HG03066 (cell line): ENCODE results near the gene IGSF5.
"Not testable (repeated sequence)": the region's sequence is repeated elsewhere in the genome, so short reads cannot be mapped to it uniquely, and the experiment has no call there.

Experiments used
- ATAC-seq: cut with Tn5 transposase; IDR thresholded peaks from one replicate; pipeline ENCODE4 v1.9.1; 2021; ENCODE audit warnings: low read depth; ENCODE audit not compliant: unreplicated experiment

IGSF5 gene

DNA sequence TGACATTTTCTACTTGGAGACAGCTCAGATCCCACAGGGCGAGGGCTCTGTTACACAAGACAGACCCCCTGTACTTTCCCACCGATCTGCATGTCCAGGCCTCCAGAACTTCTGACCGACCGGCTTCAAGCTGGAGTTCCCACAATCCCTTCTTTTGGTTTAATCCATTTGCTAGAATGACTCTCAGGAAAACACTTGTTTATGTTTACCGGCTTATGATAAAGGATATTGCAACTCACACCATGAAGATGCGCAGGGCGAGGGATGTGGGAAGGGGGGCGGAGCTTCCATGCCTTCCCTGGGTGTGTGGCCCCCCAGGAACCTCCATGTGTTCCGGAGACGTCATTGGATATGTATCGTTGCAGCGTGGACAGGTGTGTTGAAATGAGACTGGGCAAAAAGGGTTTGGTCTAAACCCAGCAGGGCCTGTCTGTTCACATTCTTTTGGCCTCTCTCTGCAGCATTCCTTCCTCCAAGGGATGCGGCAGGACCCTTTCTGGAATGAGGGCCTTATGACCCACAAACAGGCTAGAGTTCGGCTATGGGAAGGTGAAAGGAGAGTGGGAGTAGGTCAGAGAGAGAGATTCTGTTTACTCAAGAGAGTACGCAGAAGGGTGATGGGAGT is 7.5 kb upstream of the IGSF5 start:
- no peak for ATAC-seq

DNA sequence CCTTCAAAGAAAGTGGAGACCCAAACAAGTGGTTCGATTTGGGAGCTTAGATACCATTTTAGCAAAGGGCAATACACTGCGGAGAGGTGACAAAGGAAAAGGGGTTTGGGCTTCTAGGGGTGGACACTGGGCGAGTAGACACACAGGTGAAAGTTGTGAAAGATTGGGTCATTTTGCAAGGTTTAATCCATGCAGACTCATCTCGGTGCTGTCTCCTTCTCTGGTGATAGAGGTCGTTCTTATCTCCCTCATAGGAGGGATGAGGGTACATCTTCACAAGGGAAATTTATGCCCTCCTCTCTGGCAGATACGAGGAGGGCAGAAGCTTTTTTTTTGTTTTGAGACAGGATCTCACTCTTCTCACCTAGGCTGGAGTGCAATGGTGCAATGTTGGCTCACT is 6.4 kb upstream of the IGSF5 start:
- ATAC-seq: no peak

DNA sequence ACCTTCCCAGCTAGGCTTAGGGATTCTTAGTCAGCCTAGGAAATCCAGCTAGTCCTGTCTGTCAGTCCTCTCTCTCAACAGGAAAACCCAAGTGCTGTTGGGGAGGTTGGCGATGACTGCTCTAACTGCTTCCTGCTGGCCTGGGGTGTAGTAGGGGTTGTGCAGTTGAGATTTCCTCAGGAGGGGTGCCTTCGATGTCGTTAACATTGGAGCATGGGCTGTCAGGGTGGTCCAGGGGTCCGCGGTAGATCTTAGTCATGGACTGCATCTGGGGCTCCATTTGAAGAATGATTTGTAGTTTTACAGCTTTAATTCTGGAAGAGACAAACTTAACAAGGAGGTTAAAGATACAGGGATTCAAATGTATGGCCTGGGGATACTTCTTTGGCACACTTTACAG is 5.5 kb upstream of the IGSF5 start:
- ATAC-seq: not testable (repeated sequence)

DNA sequence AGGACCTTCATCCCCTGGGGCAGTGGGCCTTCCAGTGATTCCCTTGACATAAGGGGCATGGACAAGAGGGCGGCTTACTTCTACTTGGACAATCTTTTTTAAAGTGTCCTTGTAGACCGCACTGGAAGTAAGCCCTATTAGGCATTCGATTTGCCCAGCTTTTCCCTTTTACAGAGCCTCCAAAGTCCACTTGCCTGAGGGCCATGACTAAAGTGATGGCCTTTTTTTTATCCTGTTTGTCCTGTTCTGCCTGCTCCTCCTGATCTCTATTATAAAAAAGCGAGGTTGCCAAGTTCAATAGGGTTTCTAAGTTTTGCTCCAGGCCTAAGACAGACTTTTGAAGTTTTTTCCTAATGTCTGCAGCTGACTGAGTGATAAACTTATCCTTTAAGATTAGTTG is 2.4 kb upstream of the IGSF5 start:
- not testable (repeated sequence) for ATAC-seq

- ATAC-seq: not testable (repeated sequence)
Measured at GRCh38 chr21:39745332-39745731, 349 bp downstream of the IGSF5 start.

GRCh38 chr21:39750670-39751069 is 5.7 kb downstream of the IGSF5 start:
- ATAC-seq: no peak

DNA sequence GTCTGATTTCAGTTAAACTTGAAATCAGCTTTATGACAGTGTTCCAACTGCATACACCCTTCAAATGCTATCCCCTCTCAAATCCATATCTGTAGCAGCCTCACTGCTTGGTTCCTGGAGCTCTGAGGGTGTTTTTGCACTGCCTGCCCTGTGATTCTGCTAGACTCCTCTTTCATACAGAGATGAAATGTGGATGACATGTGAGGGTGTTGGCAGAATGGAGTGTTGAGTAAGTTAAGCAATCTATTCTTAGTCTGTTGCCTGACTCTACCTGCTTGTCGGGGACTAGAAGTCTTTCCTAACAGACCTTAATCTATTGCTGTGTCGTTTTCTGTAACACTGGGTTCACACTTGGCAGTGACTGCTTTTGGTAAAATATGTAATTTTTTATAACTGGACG is 9.8 kb downstream of the IGSF5 start:
- no peak for ATAC-seq

- no peak for ATAC-seq
Measured at GRCh38 chr21:39756285-39756684, 11.3 kb downstream of the IGSF5 start.

DNA sequence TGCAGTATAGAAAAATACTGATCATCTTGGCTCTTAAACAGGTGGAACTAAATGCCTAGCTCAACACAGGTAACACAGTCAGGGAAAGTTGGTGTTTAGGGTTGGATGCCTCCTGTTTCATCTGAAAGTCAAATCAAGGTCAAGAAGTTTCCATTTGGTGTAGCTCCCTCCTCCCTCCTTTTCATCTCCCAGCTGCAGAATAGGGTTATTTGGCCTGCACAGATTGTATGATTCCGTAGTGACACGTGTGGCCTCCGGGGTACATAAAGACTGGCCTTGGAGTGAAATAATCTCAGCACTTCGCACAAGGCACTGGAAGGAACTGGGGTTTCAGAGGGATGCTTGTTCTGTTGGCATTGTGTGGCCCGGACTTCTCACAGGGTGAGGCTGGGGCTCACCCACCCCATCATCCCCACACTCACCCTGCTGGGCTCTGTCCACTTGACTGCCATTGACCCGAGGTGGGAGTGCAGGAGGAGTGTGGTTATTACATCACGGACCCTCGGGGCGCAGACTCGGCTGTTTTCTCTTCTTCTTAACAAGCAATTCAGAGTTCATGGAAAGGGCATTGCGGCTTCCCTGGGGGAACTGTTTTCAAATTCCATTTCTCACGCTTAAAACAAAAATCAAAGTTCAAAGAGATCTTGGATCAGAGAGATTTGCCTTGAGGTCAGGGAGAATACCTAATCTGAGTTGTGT is 18.4 kb downstream of the IGSF5 start:
- no peak for ATAC-seq

GRCh38 chr21:39774227-39774626 is 29.2 kb downstream of the IGSF5 start:
- no peak for ATAC-seq

DNA sequence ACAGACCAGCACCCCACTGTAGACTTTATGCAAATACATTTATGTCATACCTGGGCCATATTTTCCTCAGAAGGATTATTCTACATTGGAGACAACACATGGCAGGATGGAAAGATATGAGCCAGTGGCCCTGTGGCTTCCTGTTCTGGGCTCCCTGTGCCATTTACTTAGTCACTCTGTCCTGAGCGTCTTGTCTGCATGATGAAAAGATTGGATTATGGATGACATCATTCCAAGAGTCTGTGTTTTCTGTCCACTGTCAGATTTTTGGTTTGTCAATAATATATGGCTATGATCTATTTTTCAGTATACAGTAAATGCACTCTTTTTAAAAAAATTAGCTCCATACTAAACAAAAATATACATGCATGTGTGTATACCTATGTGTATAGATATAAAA is 30.8 kb downstream of the IGSF5 start:
- ATAC-seq: no peak

DNA sequence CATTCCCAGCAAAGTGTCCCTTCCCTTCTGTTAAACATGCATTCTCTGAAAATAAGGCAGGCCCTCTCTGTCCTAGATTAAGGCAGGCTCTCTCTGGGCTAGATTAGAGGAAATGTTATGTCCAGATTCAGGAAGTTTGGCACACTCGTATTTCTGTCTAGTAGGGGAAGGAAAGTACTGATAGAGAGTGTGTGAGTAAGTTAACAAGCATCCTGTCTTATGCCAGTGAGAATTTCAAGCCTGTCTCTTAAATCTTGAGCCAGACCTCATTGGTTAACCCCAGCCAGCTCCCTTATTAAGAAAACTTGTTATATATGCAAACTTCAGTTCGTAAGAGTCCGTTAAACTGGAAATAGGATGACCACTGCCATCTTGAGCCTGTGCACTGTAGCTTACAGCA is 31.6 kb downstream of the IGSF5 start:
- no peak for ATAC-seq

- no peak for ATAC-seq
Measured at GRCh38 chr21:39781331-39781730, 36.3 kb downstream of the IGSF5 start.

- ATAC-seq: no peak
Measured at GRCh38 chr21:39788383-39788782, 43.4 kb downstream of the IGSF5 start.

DNA sequence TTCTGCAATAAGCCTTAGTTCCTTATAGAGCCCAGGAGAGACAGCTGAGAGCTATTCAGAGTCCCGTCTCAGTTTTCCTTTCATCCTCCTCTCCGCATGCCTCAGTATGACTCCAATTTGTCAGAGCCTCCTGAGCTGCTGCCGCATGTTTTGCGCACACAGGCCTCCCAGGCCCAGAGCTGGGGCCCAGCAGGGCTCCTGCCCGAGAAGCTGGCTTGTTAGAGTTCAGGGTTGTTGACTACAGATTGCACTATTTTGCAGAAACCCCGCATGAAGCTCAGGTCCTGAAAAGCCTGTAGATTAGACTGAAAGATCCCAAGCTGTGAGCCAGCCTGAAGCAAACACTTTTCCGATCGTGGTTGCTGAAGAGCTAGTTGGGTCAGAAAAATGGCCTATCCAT is 51.5 kb downstream of the IGSF5 start:
- no peak for ATAC-seq

DNA sequence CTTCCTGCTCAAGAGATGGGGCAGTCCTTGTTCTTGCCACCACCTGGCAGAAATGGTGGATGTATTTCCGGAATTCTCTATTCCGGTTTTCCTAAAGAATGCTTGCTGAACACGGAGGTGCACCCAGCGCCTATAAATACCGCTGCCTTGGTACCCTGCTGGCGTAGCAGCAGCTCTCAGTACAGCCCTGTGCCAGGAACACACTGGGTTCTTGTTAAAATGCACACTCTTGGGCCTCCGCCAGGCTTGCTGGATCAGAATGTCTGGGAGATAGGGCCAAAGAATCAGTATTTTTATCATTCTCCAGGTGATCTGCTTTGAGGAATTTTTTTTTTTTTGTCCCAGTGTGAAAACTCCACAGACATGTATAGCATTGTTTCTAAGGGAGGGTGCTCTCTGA is 54.2 kb downstream of the IGSF5 start:
- no peak for ATAC-seq

DNA sequence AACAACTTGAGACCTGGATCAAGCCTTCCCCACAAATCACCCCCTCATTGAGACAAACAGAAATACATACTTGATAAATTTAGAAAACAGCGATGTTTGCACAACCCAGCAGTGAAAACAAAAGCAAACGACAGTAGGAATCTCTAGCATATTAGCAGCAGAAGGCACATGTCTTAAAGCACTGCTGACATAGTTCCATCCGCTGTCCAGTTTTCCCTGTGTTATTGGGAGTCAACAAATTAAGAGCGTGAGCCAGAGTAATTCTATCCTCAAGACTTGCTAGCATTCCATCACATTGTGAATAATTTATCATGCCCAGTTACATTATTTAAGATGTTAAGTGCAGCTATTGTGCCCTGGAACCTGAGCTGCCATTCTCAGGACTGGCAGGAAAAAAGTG is 55.3 kb downstream of the IGSF5 start:
- no peak for ATAC-seq

DNA sequence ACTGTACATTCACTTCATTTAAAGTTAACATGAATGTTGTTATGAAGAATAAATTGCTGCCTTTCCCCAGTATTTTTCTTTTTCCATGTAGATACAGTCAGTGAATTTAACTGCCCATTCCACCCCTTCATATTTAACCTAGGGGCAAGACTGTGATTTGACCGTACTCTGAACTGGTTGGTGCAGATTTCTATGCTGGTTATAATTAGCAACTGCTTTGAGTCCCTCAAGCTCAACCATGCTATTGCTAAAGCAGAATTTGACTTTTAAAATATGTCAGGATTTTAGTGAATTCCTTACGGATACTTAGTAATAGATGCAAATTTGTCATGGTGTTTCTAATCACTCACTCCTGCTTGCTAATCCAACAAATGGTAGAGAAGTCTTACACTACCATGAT is 57.2 kb downstream of the IGSF5 start:
- no peak for ATAC-seq

DNA sequence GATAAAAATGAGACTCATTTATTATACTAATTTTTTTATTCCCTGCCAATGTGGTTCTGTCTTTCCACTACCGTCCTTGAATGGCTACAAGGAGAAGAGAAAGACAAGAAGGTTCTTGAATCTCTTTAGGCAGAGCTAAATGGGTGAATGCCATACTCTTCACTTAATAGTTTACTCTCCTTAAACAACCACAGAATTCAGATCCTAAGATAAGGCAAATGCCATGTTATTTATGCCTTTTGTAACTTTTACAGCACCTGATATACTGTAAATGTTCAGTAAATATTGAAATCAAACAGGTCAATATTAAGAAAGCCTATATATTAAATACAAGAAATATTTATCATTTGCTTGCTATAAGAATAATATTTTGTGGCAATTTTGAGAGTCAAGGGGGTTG is 58.4 kb downstream of the IGSF5 start:
- no peak for ATAC-seq

GRCh38 chr21:39804240-39804639 is 59.3 kb downstream of the IGSF5 start:
- ATAC-seq: no peak

GRCh38 chr21:39805983-39806382 is 61.0 kb downstream of the IGSF5 start:
- ATAC-seq: no peak

GRCh38 chr21:39807738-39808137 is 62.8 kb downstream of the IGSF5 start:
- ATAC-seq: no peak

DNA sequence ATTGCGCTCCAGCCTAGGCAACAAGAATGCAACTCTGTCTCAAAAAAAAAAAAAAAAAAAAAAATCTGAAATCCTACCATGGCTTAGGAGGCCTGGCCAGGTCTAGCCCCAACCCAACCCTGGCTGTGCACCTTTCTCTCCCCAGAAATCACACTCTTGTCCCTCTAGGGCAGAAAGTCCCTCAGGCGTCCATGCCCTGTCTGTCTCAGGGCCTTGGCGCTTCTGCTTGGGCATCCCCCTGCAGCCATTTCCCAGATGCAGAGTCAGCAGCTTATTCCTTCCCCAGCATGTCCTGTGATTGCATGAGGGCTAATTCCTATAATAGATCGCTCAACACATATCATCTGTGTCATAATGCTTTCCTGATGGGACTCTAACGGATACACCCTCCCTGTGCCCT is 65.0 kb downstream of the IGSF5 start:
- no peak for ATAC-seq
